ENCODE data around the gene CORO1A. TPM values are rescaled to one million over a fixed set of nuclear protein-coding genes. Genes with fewer than 3 reads are reported as not detected.
"Not testable (repeated sequence)": the region's sequence is repeated elsewhere in the genome, so short reads cannot be mapped to it uniquely, and the experiment has no call there.

CORO1A gene
- total RNA-seq, 1 donor from 2014 or later, result 0.97 TPM

GRCh38 chr16:30173054-30173453, 10.3 kb upstream of the CORO1A start:
- Mint-ChIP-seq H3K4me1 (ENCODE audit: unreplicated experiment) (no peaks in the 10 kb centered on the region), H3K4me3 (ENCODE audit: unreplicated experiment) (no peak overlapping the region), H3K9me3 (ENCODE audit: unreplicated experiment) (no peaks in the 10 kb centered on the region), H3K27ac (ENCODE audit: unreplicated experiment) (no peak overlapping the region), H3K27me3 (ENCODE audit: unreplicated experiment) (no peaks in the 10 kb centered on the region), H3K36me3 (ENCODE audit: unreplicated experiment) (no peaks in the 10 kb centered on the region)
- TF ChIP-seq CTCF (IDR thresholded peaks at IDR 0.05), result no peak
- DNase-seq (ENCODE audit: extremely low spot score, unreplicated experiment), result no peak

- not testable (repeated sequence) for H3K4me3 Mint-ChIP-seq (ENCODE audit: unreplicated experiment); H3K27ac Mint-ChIP-seq (ENCODE audit: unreplicated experiment); DNase-seq (ENCODE audit: extremely low spot score, unreplicated experiment); H3K9me3 Mint-ChIP-seq (ENCODE audit: unreplicated experiment); H3K4me1 Mint-ChIP-seq (ENCODE audit: unreplicated experiment); H3K36me3 Mint-ChIP-seq (ENCODE audit: unreplicated experiment); H3K27me3 Mint-ChIP-seq (ENCODE audit: unreplicated experiment)
Observed at GRCh38 chr16:30176876-30177275, 6.5 kb upstream of the CORO1A start.

GRCh38 chr16:30179195-30179594, 4.2 kb upstream of the CORO1A start:
- H3K9me3 Mint-ChIP-seq (ENCODE audit: unreplicated experiment), result no peaks in the 10 kb centered on the region
- no peak overlapping the region for H3K4me3 Mint-ChIP-seq (ENCODE audit: unreplicated experiment)
- no peak overlapping the region for H3K27ac Mint-ChIP-seq (ENCODE audit: unreplicated experiment)
- DNase-seq (ENCODE audit: extremely low spot score, unreplicated experiment), result no peak
- no peaks in the 10 kb centered on the region for H3K36me3 Mint-ChIP-seq (ENCODE audit: unreplicated experiment)
- TF ChIP-seq CTCF (IDR thresholded peaks at IDR 0.05), result no peak
- H3K27me3 Mint-ChIP-seq (ENCODE audit: unreplicated experiment), result no peaks in the 10 kb centered on the region
- H3K4me1 Mint-ChIP-seq (ENCODE audit: unreplicated experiment), result peaks cover 3% of the 10 kb centered on the region

GRCh38 chr16:30179931-30180330, 3.5 kb upstream of the CORO1A start:
- H3K4me1 Mint-ChIP-seq (ENCODE audit: unreplicated experiment), result peaks cover 5% of the 10 kb centered on the region
- no peaks in the 10 kb centered on the region for H3K36me3 Mint-ChIP-seq (ENCODE audit: unreplicated experiment)
- no peaks in the 10 kb centered on the region for H3K9me3 Mint-ChIP-seq (ENCODE audit: unreplicated experiment)
- H3K27ac Mint-ChIP-seq (ENCODE audit: unreplicated experiment), result no peak overlapping the region
- no peak for DNase-seq (ENCODE audit: extremely low spot score, unreplicated experiment)
- H3K27me3 Mint-ChIP-seq (ENCODE audit: unreplicated experiment), result no peaks in the 10 kb centered on the region
- TF ChIP-seq CTCF (IDR thresholded peaks at IDR 0.05), result no peak
- H3K4me3 Mint-ChIP-seq (ENCODE audit: unreplicated experiment), result no peak overlapping the region

GRCh38 chr16:30180741-30181140, 2.7 kb upstream of the CORO1A start:
- no peak for DNase-seq (ENCODE audit: extremely low spot score, unreplicated experiment)
- no peak for TF ChIP-seq CTCF (IDR thresholded peaks at IDR 0.05)
- no peaks in the 10 kb centered on the region for H3K27me3 Mint-ChIP-seq (ENCODE audit: unreplicated experiment)
- H3K4me1 Mint-ChIP-seq (ENCODE audit: unreplicated experiment), result peaks cover 5% of the 10 kb centered on the region
- H3K4me3 Mint-ChIP-seq (ENCODE audit: unreplicated experiment), result no peak overlapping the region
- no peaks in the 10 kb centered on the region for H3K36me3 Mint-ChIP-seq (ENCODE audit: unreplicated experiment)
- H3K9me3 Mint-ChIP-seq (ENCODE audit: unreplicated experiment), result no peaks in the 10 kb centered on the region
- H3K27ac Mint-ChIP-seq (ENCODE audit: unreplicated experiment), result no peak overlapping the region
